MM.1S (cell line): ENCODE measurements around the gene TEX50.

Experiments
- EZH2 ChIP-seq: fragments of 300-600 bp; sonication (generic); optimal IDR thresholded peaks from 2 replicates; pipeline ENCODE3; 2017; ENCODE audit warnings: low read depth, mild to moderate bottlenecking, antibody characterized with exemption, low read length, mixed read lengths
- EZH2phosphoT487 ChIP-seq: fragments of 300-600 bp; sonication (generic); IDR thresholded peaks from 2 replicates; pipeline ENCODE4 v1.6.1; 2018; ENCODE audit warnings: antibody characterized with exemption, low read length
- TF ChIP-seq, protein P1 (sequence below): fragments of 300-600 bp; sonication (generic); IDR thresholded peaks from 2 replicates; pipeline ENCODE4 v1.5.1; 2016; ENCODE audit warnings: antibody characterized with exemption, low read length, mixed read lengths

DNA sequence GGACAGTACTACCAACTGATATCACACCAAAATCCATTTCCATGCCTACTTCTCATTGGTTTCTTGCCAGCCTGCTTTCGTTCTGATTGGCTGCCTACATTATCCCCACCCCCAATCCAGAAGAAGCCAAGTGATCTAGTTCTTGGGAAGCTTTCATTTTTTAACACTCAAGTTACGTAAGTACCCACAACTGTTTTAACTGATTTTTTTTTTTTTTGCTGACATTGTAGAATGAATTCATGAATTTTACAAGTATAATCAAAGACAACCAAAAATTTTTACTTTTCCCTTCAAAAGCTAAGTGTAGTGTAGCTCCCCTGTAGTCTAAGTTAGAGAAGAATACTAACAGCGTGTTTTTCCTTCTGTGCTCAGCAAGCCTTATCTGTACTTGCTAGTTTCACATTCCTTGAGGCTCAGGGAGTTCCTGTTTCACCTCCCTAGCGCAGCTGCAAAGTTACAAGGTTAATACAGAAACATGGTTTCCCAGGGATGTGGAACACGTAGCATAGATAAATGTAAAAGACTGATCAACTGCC, 32.0 kb upstream of the TEX50 start, which contains the start of gene SLC9C2:
- TF ChIP-seq, protein P1, sequence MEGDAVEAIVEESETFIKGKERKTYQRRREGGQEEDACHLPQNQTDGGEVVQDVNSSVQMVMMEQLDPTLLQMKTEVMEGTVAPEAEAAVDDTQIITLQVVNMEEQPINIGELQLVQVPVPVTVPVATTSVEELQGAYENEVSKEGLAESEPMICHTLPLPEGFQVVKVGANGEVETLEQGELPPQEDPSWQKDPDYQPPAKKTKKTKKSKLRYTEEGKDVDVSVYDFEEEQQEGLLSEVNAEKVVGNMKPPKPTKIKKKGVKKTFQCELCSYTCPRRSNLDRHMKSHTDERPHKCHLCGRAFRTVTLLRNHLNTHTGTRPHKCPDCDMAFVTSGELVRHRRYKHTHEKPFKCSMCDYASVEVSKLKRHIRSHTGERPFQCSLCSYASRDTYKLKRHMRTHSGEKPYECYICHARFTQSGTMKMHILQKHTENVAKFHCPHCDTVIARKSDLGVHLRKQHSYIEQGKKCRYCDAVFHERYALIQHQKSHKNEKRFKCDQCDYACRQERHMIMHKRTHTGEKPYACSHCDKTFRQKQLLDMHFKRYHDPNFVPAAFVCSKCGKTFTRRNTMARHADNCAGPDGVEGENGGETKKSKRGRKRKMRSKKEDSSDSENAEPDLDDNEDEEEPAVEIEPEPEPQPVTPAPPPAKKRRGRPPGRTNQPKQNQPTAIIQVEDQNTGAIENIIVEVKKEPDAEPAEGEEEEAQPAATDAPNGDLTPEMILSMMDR = no peak
- TF ChIP-seq EZH2 (no peak), EZH2phosphoT487 (no peak)
